H9 (cell line): ENCODE results near the gene SLC30A9. TPM values are rescaled to one million over a fixed set of nuclear protein-coding genes. Genes with fewer than 3 reads are reported as not detected.

ENCODE experiments used
- DNase-seq: peaks from one replicate; pipeline ENCODE4 v3.0.0-alpha.2; 2017
- H2AFZ ChIP-seq: one replicate; pipeline ENCODE4 v1.6.1; 2013; ENCODE audit warnings: mild to moderate bottlenecking, low read length, control low read depth, moderate library complexity
- H2AK5ac ChIP-seq: 2 replicates; pipeline ENCODE4 v1.6.1; 2013; ENCODE audit warnings: low read length, control low read depth, mixed read lengths; ENCODE audit not compliant: insufficient read length
- H2BK120ac ChIP-seq: one replicate; pipeline ENCODE4 v1.6.1; 2013; ENCODE audit warnings: low read depth, mild to moderate bottlenecking, low read length, control low read depth, inconsistent platforms; ENCODE audit not compliant: poor library complexity, severe bottlenecking
- H2BK12ac ChIP-seq: 2 replicates; pipeline ENCODE4 v1.6.1; 2013; ENCODE audit warnings: low read length, control low read depth, mixed read lengths, low read depth; ENCODE audit not compliant: insufficient read length
- H2BK15ac ChIP-seq: 2 replicates; pipeline ENCODE4 v1.6.1; 2013; ENCODE audit warnings: low read depth, low read length, control low read depth
- H2BK20ac ChIP-seq: one replicate; pipeline ENCODE4 v1.6.1; 2013; ENCODE audit warnings: low read depth, mild to moderate bottlenecking, low read length, control low read depth, inconsistent platforms; ENCODE audit not compliant: poor library complexity, severe bottlenecking
- H2BK5ac ChIP-seq: 2 replicates; pipeline ENCODE4 v1.6.1; 2013; ENCODE audit warnings: low read length, control low read depth, mixed read lengths; ENCODE audit not compliant: insufficient read length
- H3K14ac ChIP-seq: 2 replicates; pipeline ENCODE4 v1.6.1; 2013; ENCODE audit warnings: low read length, control low read depth; ENCODE audit not compliant: insufficient read depth
- H3K18ac ChIP-seq: 2 replicates; pipeline ENCODE4 v1.6.1; 2013; ENCODE audit warnings: low read depth, mild to moderate bottlenecking, mixed read lengths, low read length, control low read depth; ENCODE audit not compliant: insufficient read length
- H3K23ac ChIP-seq: 2 replicates; pipeline ENCODE4 v1.6.1; 2013; ENCODE audit warnings: low read length, control low read depth, mixed read lengths, low read depth; ENCODE audit not compliant: insufficient read length
- H3K23me2 ChIP-seq: 2 replicates; pipeline ENCODE4 v1.6.1; 2013; ENCODE audit warnings: low read depth, mild to moderate bottlenecking, mixed read lengths, low read length, control low read depth; ENCODE audit not compliant: insufficient read length, poor library complexity, severe bottlenecking
- H3K27ac ChIP-seq: 2 replicates; pipeline ENCODE4 v1.5.1; 2013; ENCODE audit warnings: low read length, control low read depth, mixed read lengths, low read depth; ENCODE audit not compliant: insufficient read length
- H3K27me3 ChIP-seq: 2 replicates; pipeline ENCODE4 v1.6.1; 2013; ENCODE audit warnings: low read length, control low read depth, inconsistent platforms; ENCODE audit not compliant: insufficient read depth
- H3K4ac ChIP-seq: 2 replicates; pipeline ENCODE4 v1.6.1; 2013; ENCODE audit warnings: low read depth, mild to moderate bottlenecking, control low read depth, inconsistent platforms, low read length, moderate library complexity
- H3K4me1 ChIP-seq: 2 replicates; pipeline ENCODE4 v1.6.1; 2013; ENCODE audit warnings: low read length, control low read depth, inconsistent platforms; ENCODE audit not compliant: insufficient read depth
- H3K4me2 ChIP-seq: 2 replicates; pipeline ENCODE4 v1.6.1; 2013; ENCODE audit warnings: low read length, control low read depth, mixed read lengths; ENCODE audit not compliant: insufficient read length, insufficient read depth
- H3K56ac ChIP-seq: 2 replicates; pipeline ENCODE4 v1.6.1; 2013; ENCODE audit warnings: low read depth, mild to moderate bottlenecking, mixed read lengths, low read length, control low read depth; ENCODE audit not compliant: insufficient read length
- H3K79me1 ChIP-seq: 2 replicates; pipeline ENCODE4 v1.6.1; 2013; ENCODE audit warnings: low read depth, mild to moderate bottlenecking, moderate library complexity, low read length, control low read depth, inconsistent platforms; ENCODE audit not compliant: insufficient read depth, poor library complexity, severe bottlenecking
- H3K79me2 ChIP-seq: 2 replicates; pipeline ENCODE4 v1.6.1; 2013; ENCODE audit warnings: low read length, control low read depth, inconsistent platforms; ENCODE audit not compliant: insufficient read depth
- H3K9ac ChIP-seq: 2 replicates; pipeline ENCODE4 v1.6.1; 2013; ENCODE audit warnings: low read length, control low read depth, mixed read lengths; ENCODE audit not compliant: insufficient read length; ENCODE audit errors: extremely low read depth
- H3K9me3 ChIP-seq: one replicate; pipeline ENCODE4 v1.6.1; 2013; ENCODE audit warnings: low read depth, low read length, inconsistent platforms; ENCODE audit not compliant: control insufficient read depth
- H3T11ph ChIP-seq: one replicate; pipeline ENCODE4 v1.6.1; 2013; ENCODE audit warnings: mild to moderate bottlenecking, low read length, control low read depth, inconsistent platforms
- H4K20me1 ChIP-seq: one replicate; pipeline ENCODE4 v1.6.1; 2013; ENCODE audit not compliant: control insufficient read depth, insufficient read length, insufficient read depth
- H4K5ac ChIP-seq: 2 replicates; pipeline ENCODE4 v1.6.1; 2013; ENCODE audit warnings: low read depth, mild to moderate bottlenecking, mixed read lengths, low read length, control low read depth; ENCODE audit not compliant: insufficient read length
- H4K8ac ChIP-seq: replicated peaks from 2 replicates; pipeline ENCODE4 v1.6.1; 2013; ENCODE audit warnings: low read length, control low read depth, mixed read lengths, low read depth; ENCODE audit not compliant: insufficient read length
- H4K91ac ChIP-seq: 2 replicates; pipeline ENCODE4 v1.6.1; 2013; ENCODE audit warnings: low read depth, mild to moderate bottlenecking, moderate library complexity, mixed read lengths, low read length, control low read depth; ENCODE audit not compliant: insufficient read length
- H3K27ac Mint-ChIP-seq, 3 experiments: 2 replicates in 2 of 3; 3 replicates in 1 of 3; pipeline ENCODE4 v1.8.0; 2020 to 2021; ENCODE audit warnings: mixed read lengths in 3 of 3, mild to moderate bottlenecking in 1 of 3, moderate library complexity in 1 of 3
- H3K27me3 Mint-ChIP-seq: 2 replicates; pipeline ENCODE4 v1.8.0; 2021; ENCODE audit warnings: low read depth, mild to moderate bottlenecking, moderate library complexity, mixed read lengths
- H3K36me3 Mint-ChIP-seq, 3 experiments: 2 replicates in 2 of 3; 3 replicates in 1 of 3; pipeline ENCODE4 v1.8.0; 2020 to 2021; ENCODE audit warnings: low read depth in 3 of 3, mixed read lengths in 3 of 3; ENCODE audit not compliant: insufficient read depth in 1 of 3
- H3K4me1 Mint-ChIP-seq, 2 experiments: 2 replicates each; pipeline ENCODE4 v1.8.0; 2020; ENCODE audit warnings: mixed read lengths in 2 of 2
- H3K4me3 Mint-ChIP-seq, 2 experiments: 2 replicates in 1 of 2; 3 replicates in 1 of 2; pipeline ENCODE4 v1.8.0; 2020 to 2021; ENCODE audit warnings: mild to moderate bottlenecking in 2 of 2, mixed read lengths in 2 of 2, moderate library complexity in 1 of 2
- H3K9me3 Mint-ChIP-seq, 2 experiments: 2 replicates in 1 of 2; 3 replicates in 1 of 2; pipeline ENCODE4 v1.8.0; 2020; ENCODE audit warnings: mild to moderate bottlenecking in 2 of 2, mixed read lengths in 2 of 2, moderate library complexity in 1 of 2
- WGBS: extraction: QIAGEN DNeasy Blood & Tissue Kit; methylation state at CpG from one replicate; pipeline ENCODE4 v1.1.7; 2013; ENCODE audit warnings: missing lambda C conversion rate, low lambda C conversion rate, mixed read lengths; ENCODE audit not compliant: insufficient read length; ENCODE audit errors: extremely low coverage; 5-methylcytosine and 5-hydroxymethylcytosine counted together
- total RNA-seq: library from RNA; stranded (reverse); gene quantifications from 2 replicates; pipeline ENCODE4 v1.2.1, GENCODE V29; 2021
- TF ChIP-seq, protein P1 (sequence below): fragments of 200-600 bp; sonication (generic); conservative IDR thresholded peaks from 3 replicates; pipeline ENCODE4 v1.8.0; 2021; ENCODE audit warnings: antibody characterized with exemption, mild to moderate bottlenecking

SLC30A9 gene
- total RNA-seq, 1 experiment from 2014 or later = 70.8 TPM

DNA sequence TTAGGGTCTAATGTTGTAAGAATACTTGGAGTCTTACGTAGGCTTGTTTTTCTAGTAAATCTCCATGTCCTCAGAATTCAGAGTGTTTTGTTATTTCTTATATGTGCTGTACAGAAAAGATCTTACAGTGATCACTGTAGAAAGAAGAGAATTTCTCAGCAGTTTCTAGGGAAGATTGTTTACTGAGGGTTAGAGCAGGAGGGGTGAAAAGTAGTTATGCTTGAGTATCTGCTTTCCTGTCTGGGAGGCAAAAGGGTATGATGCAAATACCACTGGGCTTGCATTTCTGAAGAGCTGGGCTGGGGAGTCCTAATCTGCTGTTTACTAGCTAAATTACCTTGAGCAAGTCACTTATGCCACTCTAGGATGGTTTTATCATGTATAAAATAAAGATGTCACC lies 84.0 kb downstream of the SLC30A9 start:
- no peaks in the 10 kb centered on the region for H3K27me3 ChIP-seq
- no peak overlapping the region for H2AK5ac ChIP-seq
- H4K5ac ChIP-seq = no peak overlapping the region
- no peak overlapping the region for H3K27ac ChIP-seq
- H4K20me1 ChIP-seq = no peaks in the 10 kb centered on the region
- H3K56ac ChIP-seq = no peak overlapping the region
- H3K18ac ChIP-seq = no peak overlapping the region
- H3T11ph ChIP-seq = no peak overlapping the region
- no peaks in the 10 kb centered on the region for H3K9me3 ChIP-seq
- DNase-seq = no peak
- H3K23me2 ChIP-seq = no peaks in the 10 kb centered on the region
- no peak overlapping the region for H3K4me3 Mint-ChIP-seq
- no peak overlapping the region for H2BK5ac ChIP-seq
- H3K79me1 ChIP-seq = no peaks in the 10 kb centered on the region
- H3K36me3 Mint-ChIP-seq = peaks cover 4 to 30% (median 19%) of the 10 kb centered on the region in 3 experiments; a peak in 6 of 7 replicates
- WGBS = no CpG with 5 or more reads among the region's 1 CpG
- H3K4ac ChIP-seq = no peak overlapping the region
- H2BK120ac ChIP-seq = no peak overlapping the region
- H3K4me1 ChIP-seq = no peaks in the 10 kb centered on the region
- no peak overlapping the region for H2BK12ac ChIP-seq
- H2BK20ac ChIP-seq = no peak overlapping the region
- no peak overlapping the region for H2AFZ ChIP-seq
- H3K27me3 Mint-ChIP-seq = no peaks in the 10 kb centered on the region
- H3K14ac ChIP-seq = no peak overlapping the region
- TF ChIP-seq, protein P1, sequence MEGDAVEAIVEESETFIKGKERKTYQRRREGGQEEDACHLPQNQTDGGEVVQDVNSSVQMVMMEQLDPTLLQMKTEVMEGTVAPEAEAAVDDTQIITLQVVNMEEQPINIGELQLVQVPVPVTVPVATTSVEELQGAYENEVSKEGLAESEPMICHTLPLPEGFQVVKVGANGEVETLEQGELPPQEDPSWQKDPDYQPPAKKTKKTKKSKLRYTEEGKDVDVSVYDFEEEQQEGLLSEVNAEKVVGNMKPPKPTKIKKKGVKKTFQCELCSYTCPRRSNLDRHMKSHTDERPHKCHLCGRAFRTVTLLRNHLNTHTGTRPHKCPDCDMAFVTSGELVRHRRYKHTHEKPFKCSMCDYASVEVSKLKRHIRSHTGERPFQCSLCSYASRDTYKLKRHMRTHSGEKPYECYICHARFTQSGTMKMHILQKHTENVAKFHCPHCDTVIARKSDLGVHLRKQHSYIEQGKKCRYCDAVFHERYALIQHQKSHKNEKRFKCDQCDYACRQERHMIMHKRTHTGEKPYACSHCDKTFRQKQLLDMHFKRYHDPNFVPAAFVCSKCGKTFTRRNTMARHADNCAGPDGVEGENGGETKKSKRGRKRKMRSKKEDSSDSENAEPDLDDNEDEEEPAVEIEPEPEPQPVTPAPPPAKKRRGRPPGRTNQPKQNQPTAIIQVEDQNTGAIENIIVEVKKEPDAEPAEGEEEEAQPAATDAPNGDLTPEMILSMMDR = no peak
- no peak overlapping the region for H4K8ac ChIP-seq
- H3K4me2 ChIP-seq = no peak overlapping the region
- H3K9ac ChIP-seq = no peak overlapping the region
- peaks cover 4 to 7% of the 10 kb centered on the region in 2 experiments for H3K4me1 Mint-ChIP-seq
- H2BK15ac ChIP-seq = no peak overlapping the region
- H4K91ac ChIP-seq = no peak overlapping the region
- no peak overlapping the region for H3K23ac ChIP-seq
- H3K79me2 ChIP-seq = no peaks in the 10 kb centered on the region
- no peaks in the 10 kb centered on the region for H3K9me3 Mint-ChIP-seq
- H3K27ac Mint-ChIP-seq = peak overlapping the region; percentile 4 to 90 (median 38); a peak in 4 of 7 replicates
